Measurements from ENCODE around the gene SCAPER.

The SCAPER gene, protein sequence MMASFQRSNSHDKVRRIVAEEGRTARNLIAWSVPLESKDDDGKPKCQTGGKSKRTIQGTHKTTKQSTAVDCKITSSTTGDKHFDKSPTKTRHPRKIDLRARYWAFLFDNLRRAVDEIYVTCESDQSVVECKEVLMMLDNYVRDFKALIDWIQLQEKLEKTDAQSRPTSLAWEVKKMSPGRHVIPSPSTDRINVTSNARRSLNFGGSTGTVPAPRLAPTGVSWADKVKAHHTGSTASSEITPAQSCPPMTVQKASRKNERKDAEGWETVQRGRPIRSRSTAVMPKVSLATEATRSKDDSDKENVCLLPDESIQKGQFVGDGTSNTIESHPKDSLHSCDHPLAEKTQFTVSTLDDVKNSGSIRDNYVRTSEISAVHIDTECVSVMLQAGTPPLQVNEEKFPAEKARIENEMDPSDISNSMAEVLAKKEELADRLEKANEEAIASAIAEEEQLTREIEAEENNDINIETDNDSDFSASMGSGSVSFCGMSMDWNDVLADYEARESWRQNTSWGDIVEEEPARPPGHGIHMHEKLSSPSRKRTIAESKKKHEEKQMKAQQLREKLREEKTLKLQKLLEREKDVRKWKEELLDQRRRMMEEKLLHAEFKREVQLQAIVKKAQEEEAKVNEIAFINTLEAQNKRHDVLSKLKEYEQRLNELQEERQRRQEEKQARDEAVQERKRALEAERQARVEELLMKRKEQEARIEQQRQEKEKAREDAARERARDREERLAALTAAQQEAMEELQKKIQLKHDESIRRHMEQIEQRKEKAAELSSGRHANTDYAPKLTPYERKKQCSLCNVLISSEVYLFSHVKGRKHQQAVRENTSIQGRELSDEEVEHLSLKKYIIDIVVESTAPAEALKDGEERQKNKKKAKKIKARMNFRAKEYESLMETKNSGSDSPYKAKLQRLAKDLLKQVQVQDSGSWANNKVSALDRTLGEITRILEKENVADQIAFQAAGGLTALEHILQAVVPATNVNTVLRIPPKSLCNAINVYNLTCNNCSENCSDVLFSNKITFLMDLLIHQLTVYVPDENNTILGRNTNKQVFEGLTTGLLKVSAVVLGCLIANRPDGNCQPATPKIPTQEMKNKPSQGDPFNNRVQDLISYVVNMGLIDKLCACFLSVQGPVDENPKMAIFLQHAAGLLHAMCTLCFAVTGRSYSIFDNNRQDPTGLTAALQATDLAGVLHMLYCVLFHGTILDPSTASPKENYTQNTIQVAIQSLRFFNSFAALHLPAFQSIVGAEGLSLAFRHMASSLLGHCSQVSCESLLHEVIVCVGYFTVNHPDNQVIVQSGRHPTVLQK (N-terminal part only)
- total RNA-seq, result 54.8 reads per million, percentile 70 among the genes with 10 or more reads in this experiment

DNA sequence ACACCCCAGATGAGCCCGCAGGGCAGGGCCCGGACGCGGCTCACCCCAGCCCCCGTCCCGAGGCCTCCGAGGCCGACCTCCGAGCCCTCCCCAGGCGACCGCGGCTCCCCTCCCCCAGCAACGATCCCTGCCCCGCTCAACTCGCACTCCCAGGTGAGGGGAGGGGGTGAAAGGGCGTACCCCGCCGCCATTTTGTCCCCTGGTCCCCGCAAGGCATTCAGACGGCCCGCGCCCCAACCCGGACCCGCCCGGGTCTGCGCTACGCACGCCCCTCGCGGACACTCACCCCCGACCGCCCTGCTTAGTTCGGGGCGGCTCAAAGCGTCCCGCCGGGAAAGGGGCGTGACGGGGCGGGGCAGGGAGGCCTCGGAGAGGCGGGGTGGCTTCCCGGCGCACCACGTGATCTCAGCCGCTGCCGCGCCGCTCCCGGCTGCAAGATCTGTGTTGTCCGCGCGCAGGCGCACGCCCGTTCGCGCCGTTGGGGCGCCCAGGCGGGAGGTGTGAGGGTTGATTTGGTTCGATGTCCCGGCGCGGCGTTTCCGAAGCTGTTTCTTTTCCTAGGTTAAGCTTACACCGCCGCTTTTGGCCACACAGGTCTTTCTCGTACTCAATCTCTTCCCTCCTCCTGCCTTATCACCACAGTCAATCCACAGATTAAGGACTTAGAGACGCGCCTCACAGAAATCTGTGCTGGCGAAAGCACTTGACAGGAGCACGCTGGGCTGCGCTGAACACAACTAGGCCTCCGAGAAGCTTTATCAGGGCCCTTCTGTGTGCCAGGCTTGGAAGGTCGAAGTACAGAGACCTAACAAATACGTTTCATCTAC lies at the start of gene SCAPER:
Gene SCAPER (minus strand): TSS at position 328 of the 827 bp plus-strand sequence. CDS start 21,523 bp downstream, outside the sequence.
- DNase-seq, result peak; percentile 88

DNA sequence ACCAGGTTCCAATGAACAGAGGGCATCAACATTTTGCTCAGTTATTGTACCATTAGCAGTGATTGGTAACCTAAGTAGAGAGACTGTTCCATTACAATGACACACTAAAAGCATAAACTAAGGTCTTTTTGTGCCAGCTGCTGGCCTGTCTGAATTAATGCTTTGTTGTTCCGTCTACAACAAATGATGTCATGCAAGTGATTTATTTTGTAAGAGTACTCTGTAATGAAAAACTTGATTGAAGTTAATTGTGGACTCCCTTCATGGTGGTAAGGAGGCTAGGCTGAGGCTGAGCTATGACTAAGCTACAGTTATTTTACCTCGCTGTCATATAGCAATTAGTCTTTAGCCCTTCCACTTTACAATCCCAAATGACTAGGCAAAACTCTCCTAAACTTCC lies 49.6 kb upstream of the SCAPER start:
- DNase-seq, result no peak

DNA sequence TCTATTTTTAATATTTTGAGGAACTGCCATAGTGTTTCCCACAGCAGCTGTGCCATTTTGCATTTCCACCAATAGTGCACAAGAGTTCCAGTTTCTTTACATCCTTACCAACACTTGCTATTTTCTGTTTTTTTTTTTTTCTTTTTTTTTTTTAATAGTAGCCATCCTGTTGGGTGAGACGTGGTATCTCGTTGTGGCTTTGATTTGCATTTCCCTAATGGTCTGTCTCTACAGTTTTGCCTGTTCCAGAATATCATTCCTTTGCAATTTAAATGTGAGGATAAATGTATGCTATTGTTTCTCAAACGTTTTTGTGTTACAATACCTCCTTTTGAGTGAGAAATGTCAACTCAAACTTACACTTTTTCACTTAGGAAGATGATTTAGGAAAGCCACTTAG lies 48.8 kb upstream of the SCAPER start:
- no peak for DNase-seq

DNA sequence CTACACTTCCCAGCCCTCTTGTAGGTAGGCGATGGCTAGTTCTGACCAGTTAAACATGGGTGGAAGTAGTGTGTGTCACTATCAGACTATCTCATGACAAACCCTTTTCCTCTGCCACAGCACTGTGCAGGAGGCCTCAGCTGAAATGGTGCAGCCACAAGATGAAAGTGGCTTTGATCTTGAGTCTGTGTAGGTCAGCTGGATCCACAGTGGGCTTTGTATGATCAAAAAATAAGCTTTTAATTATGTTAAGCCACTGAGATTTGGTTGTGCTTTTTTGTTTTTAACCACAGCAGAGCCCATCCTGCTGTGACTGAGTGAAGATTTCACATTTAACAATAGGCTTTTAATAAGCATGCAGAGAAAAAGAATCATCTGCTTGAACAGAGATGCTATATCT lies 46.1 kb upstream of the SCAPER start:
- no peak for DNase-seq

DNA sequence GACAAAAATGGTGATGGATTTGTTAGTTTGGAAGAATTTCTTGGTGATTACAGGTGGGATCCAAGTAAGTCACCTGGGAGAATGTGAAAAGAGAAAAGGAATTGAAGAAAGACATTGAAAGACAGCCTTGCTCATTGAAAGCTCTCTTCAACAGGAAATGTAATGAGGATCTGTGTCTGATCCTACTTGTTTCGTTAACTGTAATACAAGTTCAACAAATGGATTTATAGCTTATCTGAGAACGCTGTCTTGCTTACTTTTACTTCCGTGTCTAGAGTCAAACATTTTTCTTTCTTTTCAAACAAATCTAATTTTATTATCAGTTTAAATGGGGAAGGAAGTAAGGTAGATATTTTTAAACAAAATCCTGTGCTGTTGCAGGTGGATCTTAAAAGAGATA lies 42.3 kb upstream of the SCAPER start:
- DNase-seq, result no peak

DNA sequence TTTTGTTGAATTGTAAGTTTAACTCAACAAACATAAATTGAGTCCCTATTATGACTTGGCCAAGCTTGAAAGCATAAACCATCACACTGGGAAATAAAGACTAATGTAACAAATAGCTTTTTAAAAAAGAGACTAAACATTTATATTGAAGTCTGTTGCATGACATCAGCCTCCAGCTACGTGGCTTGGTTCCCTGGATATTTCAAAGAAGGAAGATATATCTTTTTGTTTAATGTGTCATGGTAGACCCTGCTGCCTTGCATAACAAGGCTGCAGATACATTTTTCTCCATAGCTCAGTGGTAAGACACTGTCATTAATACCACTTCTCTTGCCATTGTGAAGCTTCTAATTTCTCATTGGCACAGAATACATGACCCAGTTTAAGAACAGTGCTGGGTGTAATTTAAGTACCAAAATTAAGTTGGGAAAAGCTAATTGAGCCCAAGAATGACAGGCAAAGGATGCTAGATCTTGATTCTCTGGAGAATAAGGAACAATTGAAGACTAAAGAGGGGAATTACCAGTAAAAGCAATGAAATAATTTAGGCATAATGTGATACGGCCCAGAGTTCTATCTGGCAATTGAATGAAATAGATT lies 40.5 kb upstream of the SCAPER start:
- DNase-seq, result no peak

DNA sequence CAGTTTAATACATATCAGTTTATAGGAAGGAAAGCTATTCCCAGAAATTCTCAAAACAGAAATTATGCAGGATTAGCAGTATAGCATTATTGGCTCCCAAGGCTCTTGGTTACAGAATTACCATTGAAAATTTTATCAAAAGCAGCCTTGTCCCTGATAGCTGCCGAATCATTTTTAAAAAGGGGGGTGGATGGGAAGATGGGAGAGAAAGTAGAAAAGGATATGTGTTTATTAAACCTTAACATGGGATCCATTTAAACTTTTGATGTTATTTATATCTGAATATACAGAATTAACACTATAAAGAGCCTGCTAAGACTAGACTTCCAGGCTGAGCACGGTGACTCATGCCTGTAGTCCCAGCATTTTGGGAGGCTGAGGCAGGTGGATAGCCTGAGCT lies 37.2 kb upstream of the SCAPER start:
- DNase-seq, result no peak

DNA sequence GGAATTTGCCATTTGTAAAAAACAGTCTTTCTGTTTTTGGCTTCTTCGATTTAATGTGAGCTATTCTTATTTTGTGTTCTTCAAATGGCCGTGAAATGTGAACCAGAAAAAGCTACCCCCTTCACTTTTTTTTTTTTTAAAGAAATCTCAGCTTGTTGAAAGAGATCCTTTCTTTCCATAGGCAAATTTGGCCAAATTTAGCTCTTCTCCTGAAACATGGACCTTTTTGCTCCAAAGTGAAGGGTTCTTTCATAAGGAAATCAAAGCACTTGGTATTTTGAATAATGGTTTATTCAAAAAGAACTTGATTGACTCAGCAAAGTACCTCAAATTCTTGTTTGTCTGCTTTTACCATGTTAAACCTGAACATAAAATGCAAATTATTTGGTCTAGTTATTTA lies 36.5 kb upstream of the SCAPER start:
- DNase-seq, result no peak

DNA sequence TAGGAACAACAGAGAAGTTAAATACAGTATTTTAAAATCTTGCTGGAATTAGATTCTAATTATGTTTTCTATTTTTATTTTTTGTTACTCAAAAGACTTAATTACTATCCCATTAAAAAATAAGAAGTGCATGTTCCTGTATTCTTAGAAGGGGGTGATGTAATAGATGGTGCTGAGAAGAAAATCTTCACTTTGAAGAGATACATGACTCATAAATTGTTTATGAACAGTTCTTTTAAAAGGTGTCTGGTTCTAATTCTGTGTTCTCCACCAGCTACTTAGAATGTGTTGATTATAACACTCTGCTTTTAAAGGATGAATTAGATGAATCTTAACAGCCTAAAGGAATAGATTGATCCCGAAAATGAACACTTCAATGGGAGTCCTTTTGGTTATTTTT lies 34.6 kb upstream of the SCAPER start:
- no peak for DNase-seq

DNA sequence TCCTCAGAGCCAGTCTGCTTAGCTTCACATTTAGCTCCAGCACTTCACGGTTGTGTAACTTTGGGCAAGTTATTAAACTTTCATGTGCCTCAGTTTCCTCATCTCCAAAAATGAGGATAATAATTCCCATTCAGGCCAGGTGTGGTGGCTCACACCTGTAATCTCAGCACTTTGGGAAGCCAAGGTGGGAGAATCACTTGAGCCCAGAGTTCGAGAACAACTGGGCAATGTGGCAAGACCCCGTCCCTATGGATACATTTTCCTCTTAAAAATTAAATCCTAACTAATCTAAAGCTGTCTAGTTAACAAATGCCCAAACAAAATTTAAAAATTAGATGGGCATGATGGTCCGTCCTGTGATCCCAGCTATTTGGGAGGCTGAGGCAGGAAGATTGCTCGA lies 33.6 kb upstream of the SCAPER start:
- no peak for DNase-seq

DNA sequence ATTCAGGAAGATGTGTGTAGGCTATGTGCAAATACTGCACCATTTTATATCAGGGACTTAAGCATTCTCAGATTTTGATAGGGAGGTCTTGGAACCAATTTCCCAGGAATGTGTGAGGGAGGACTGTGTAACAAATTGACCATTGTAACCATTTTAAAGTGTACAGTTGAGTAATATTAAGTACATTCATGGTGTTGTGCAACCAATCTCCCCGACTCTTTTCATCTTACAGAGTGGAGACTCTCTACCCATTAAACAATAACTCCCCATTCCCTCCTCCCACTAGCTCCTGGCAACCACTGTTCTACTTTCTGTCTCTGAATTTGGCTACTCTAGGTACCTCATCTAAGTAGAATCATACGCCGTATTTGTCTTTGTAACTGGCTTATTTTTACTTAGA lies 31.5 kb upstream of the SCAPER start:
- no peak for DNase-seq

DNA sequence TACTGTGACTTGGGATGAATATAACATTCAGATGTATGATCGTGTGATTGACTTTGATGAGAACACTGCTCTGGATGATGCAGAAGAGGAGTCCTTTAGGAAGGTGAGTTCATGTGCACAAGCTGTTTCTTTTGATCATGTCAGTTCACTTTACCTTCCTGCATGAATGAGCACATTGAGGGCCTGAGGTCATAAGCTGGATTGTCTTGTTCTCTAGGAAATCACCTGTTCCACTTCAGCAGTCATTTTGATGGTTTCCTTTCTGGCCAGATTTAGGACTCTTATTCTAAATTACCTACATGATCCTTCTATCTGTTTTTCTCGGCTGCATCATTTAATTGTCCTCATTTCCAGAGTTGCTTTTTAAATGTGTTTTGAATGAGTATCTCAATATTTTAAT lies 30.5 kb upstream of the SCAPER start:
- no peak for DNase-seq

DNA sequence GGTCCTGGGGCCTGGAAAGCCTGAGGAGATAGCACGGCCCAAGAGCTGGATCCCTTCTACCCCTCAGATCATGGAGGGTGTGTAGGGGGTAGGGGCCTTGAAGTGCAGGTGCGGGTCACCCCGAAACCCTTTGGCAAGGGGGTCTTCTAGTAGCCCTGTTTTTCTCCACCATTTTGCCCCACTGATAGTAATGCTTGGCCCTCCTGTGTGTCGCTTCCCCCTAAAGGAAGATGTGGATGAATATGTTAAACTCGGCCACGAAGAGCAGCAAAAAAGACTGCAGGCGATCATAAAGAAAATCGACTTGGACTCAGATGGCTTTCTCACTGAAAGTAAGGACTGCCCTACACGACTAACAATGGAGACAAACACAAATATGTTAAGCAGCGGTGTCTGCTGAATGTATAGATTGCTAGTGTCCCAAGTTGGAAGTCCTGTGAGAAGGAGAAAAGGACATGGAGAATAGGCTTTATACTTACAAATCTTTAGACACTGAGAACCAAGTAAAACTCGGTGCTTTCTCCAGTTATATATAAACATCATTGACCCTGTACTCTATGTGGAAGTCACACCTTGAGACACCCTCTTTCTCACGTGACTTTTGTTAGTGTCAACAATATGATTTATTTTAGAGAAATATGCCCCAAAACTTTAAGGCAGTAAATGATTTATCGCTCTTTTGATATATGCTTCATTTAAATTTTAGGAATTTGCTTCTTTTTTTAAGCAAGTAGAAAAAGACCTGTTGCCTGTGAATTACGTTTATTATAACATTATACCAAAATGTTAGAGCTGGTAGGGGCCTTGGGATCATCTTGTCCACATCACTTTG lies 27.2 kb upstream of the SCAPER start:
- DNase-seq, result no peak

DNA sequence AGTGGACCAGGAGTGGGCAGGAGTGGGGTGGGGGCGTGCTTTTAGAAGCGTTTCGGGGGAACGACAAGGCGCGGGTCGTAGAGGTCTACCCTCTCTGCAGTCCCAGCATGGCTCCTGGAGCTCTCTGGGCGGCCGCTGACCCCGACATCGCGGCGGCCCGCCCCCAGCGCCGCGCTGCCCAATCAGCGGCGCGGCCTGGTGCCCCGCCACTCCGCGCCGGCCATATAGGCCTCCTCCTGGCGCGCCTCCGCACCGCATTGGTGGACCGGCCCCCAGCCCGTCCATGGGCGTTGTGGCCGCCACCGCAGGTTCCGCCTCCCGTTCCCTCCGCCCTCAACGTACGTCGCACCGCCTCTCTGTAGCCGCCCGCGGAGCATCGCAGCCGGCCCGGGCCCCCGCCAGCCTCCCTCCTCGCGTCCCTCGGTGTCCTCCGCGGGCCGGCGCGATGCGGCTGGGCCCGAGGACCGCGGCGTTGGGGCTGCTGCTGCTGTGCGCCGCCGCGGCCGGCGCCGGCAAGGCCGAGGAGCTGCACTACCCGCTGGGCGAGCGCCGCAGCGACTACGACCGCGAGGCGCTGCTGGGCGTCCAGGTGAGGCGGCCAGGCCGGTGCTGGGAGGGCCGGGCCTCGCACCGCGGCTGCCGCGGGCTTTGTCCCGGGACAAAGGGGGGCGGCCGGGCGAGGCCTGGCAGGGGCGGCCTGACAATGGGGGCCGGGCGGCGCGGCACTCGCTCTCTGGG lies 26.4 kb upstream of the SCAPER start, which contains the start of gene RCN2:
Gene RCN2 (plus strand): TSS at position 353 of the 738 bp plus-strand sequence. CDS start 93 bp downstream, at position 446.
- peak; percentile 89 for DNase-seq

DNA sequence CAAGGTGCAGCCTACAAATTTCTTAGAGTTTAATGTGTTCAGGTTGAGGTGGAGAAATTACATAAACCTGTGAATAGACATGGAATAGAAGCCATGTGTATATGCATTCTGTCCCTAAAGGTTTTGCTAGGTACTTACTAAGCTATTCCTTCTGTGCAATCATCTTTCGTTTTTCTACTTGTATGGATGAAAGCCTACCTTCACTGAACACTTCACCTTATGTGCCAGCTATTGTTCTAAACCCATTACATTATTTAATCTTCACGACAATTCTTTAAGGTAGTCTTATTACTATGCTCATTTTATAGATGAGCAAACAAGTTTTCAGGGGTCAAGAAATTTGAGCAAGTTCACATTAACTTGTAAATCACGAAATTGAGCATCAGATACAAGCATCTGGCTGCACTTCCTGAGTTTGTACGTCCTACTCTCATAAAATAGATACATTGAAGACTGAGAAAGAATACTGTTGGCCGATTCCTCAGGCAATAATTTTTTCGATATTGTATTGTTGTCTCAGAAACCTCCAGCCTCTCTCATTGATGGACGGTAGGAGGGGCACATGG lies 25.8 kb upstream of the SCAPER start:
- no peak for DNase-seq

DNA sequence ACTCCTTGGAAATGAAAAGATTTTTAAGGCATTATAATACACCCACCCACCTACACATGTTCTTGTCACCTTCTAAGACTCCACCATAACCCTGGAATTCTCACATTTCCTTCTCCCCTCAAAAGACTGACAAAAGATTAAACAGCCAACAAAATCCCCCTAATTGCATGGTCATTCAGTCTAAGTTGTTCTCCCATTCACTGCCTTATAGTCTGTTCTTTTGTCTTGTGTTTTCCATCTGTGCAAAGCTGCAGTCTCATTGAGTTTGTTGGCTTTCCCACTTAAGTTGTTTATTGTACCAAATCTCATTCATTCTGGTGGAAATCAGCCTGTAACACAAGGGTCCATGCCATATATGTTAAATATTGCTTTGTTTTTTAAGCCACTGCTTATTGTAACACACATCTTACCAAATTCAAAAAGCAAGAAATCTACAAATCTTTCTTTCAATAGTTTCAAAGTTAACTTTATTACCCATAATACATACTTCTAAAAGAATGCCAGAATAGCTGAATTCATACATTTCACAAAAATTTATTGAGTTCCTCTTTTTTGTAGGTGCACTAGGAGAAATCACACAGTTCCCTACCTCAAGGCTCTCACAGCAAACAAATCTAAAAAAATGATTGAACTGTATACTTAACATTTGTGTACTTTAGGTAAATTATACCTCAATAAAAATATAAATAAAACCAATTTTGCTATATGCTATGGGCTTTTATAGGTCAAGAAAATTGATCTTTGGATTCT lies 24.0 kb upstream of the SCAPER start:
- DNase-seq, result no peak

DNA sequence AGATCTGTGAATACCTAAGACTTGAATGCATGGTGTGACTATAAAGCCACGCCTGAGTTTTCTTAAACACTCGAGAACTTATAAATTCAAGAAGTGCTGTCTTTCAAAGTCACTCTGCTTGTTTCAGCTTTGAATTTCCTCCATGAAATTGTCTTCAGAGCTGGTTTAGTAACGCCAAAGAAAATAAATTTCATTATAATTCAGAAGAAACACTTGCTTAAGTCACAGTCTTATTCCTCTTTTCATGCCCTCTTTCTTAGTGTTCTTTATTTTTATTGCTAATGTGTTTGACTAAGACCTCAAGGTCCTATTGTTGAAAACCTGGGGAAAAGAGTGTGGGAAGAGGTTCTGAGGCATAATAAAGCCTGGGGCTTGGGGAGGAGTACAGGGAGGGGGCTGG lies 23.1 kb upstream of the SCAPER start:
- DNase-seq, result no peak

DNA sequence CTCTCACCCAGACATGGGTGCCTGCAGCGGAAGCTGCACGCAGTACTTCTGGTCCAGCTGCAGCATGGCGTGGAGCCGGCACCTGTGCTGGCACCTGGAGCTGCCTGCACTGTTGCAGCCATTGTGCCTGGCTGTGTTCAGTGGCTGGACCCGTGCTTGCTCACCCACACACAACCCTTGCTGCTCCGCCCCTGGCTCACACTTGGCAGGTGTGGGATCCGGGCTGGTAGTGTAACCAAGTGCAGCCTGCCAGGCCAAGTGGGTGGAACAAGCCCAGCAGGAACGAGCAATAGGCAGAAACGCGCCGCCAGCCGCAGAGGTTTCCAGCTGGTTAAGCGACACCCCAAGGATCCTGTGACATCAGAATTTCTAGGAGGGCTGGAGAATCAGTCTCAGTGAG lies 11.2 kb upstream of the SCAPER start:
- no peak for DNase-seq

DNA sequence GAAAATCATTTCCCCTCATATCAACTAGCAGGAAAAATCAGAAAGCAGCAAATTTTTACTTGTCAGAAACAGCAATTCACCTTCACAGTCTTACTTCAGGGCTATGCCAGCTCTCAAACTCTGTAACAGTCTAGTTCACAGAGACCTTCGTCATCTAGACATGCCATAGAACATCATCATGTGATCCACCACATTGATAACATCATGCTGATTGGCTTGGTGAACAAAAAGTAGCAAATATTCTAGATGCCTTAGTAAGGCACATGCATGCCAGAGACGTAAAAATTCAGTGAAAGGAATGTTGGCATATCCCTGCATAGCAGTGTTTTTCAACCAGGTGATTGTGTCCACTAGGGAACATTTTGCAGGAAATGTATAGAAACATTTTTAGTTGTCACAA lies 8.6 kb upstream of the SCAPER start:
- DNase-seq, result no peak
